HCT116 (cell line): ENCODE measurements around the gene CALML6. TPM values are rescaled to one million over a fixed set of nuclear protein-coding genes. Genes with fewer than 3 reads are reported as not detected.

Source experiments
- ATAC-seq: fragments of 200-7000 bp; cut with Tn5 transposase; 2 replicates; pipeline ENCODE4 v1.9.1; 2020; ENCODE audit warnings: mild to moderate bottlenecking, moderate library complexity
- BruUV-seq: library from RNA; stranded (reverse); fragments of 400-500 nt; replicated peaks from 2 replicates; lab custom pipeline; 2021; lab: Mats Ljungman, UMichigan
- CTCF ChIA-PET: fragments of 300-600 bp; sonication (Branson Sonifier 250); formaldehyde crosslinking; loops from one replicate; lab custom pipeline; 2021; ENCODE audit warnings: antibody characterized with exemption; lab: Charles Lee
- POLR2A ChIA-PET: fragments of 300-600, 350-600 bp; sonication (Branson Sonifier 250); formaldehyde crosslinking; loops from one replicate; lab custom pipeline; 2021; ENCODE audit warnings: antibody characterized with exemption; lab: Charles Lee
- RAD21 ChIA-PET, 2 experiments: fragments of 300-600 bp; sonication (Branson Sonifier 250); formaldehyde crosslinking; loops; one replicate each; lab custom pipeline; 2023; ENCODE audit warnings: low total read pairs in 2 of 2; ENCODE audit not compliant: uncharacterized antibody in 2 of 2, unreplicated experiment in 2 of 2, low non-redundant PET in 1 of 2; lab: Charles Lee
- DNase-seq: peaks from one replicate; pipeline ENCODE4 v3.0.0-alpha.2; 2010; ENCODE audit warnings: low read depth, low spot score
- H2AFZ ChIP-seq: fragments of 200-600 bp; shearing (Covaris generic), sonication (generic); 2 replicates; pipeline ENCODE4 v1.6.1; 2017; ENCODE audit warnings: low read depth, mixed run types, mixed read lengths, antibody characterized with exemption, low read length; ENCODE audit not compliant: poor library complexity, severe bottlenecking
- H3K27ac ChIP-seq: 2 replicates; pipeline ENCODE4 v1.5.1; 2012; ENCODE audit warnings: low read depth, low read length
- H3K27me3 ChIP-seq: fragments of 200-600 bp; sonication (generic); 2 replicates; pipeline ENCODE4 v1.6.1; 2016; ENCODE audit warnings: mixed run types, low read length, mixed read lengths; ENCODE audit not compliant: insufficient read depth
- H3K36me3 ChIP-seq, 2 experiments: fragments of 200-500 bp in 1 of 2; fragments of 200-600 bp in 1 of 2; sonication (Bioruptor generic) in 1 of 2; sonication (generic) in 1 of 2; 2 replicates each; pipeline versions ENCODE4 v1.5.1 to v1.6.1; 2014 to 2016; ENCODE audit warnings: low read length in 2 of 2, inconsistent platforms in 1 of 2, mixed read lengths in 1 of 2, mixed run types in 1 of 2; ENCODE audit not compliant: insufficient read depth in 2 of 2, control insufficient read depth in 1 of 2
- H3K4me1 ChIP-seq, 2 experiments: fragments of 200-600 bp in 1 of 2; sonication (generic) in 1 of 2; 2 replicates each; pipeline versions ENCODE4 v1.5.1 to v1.6.1; 2012 to 2017; ENCODE audit warnings: low read length in 2 of 2, inconsistent platforms in 1 of 2, mild to moderate bottlenecking in 1 of 2, mixed read lengths in 1 of 2, mixed run types in 1 of 2, moderate library complexity in 1 of 2; ENCODE audit not compliant: insufficient read depth in 2 of 2, control insufficient read depth in 1 of 2
- H3K4me2 ChIP-seq: fragments of 200-600 bp; sonication (generic); 2 replicates; pipeline ENCODE4 v1.6.1; 2017; ENCODE audit warnings: mixed run types, low read length, mixed read lengths
- H3K4me3 ChIP-seq, 2 experiments: fragments of 200-600 bp in 1 of 2; sonication (generic) in 1 of 2; replicated peaks in 1 of 2; 2 replicates each; pipeline ENCODE4 v1.5.1; 2011 to 2016; ENCODE audit warnings: low read length in 2 of 2, control low read depth in 1 of 2, low read depth in 1 of 2, mild to moderate bottlenecking in 1 of 2, mixed read lengths in 1 of 2, mixed run types in 1 of 2
- H3K79me2 ChIP-seq: fragments of 200-600 bp; sonication (generic); 2 replicates; pipeline ENCODE4 v1.6.1; 2017; ENCODE audit warnings: mild to moderate bottlenecking, mixed run types, low read length, moderate library complexity, mixed read lengths; ENCODE audit not compliant: insufficient read depth
- H3K9ac ChIP-seq: fragments of 200-600 bp; sonication (generic); 2 replicates; pipeline ENCODE4 v1.6.1; 2016; ENCODE audit warnings: low read length, mixed read lengths
- H3K9me2 ChIP-seq: fragments of 200-600 bp; sonication (generic), shearing (Covaris generic); 2 replicates; pipeline ENCODE4 v1.6.1; 2017; ENCODE audit warnings: mixed run types, mild to moderate bottlenecking, moderate library complexity; ENCODE audit not compliant: insufficient read depth
- H3K9me3 ChIP-seq, 2 experiments: fragments of 200-500 bp in 1 of 2; fragments of 200-600 bp in 1 of 2; sonication (Bioruptor generic) in 1 of 2; sonication (generic) in 1 of 2; 2 replicates each; pipeline ENCODE4 v1.6.1; 2014 to 2017; ENCODE audit warnings: low read length in 2 of 2, mixed read lengths in 2 of 2, inconsistent platforms in 1 of 2, low read depth in 1 of 2, mild to moderate bottlenecking in 1 of 2, mixed run types in 1 of 2, moderate library complexity in 1 of 2; ENCODE audit not compliant: control insufficient read depth in 1 of 2, insufficient read depth in 1 of 2
- H4K20me1 ChIP-seq: fragments of 200-600 bp; sonication (generic), shearing (Covaris generic); 2 replicates; pipeline ENCODE4 v1.6.1; 2017; ENCODE audit warnings: mixed run types, mild to moderate bottlenecking, moderate library complexity; ENCODE audit not compliant: insufficient read depth
- CEBPB ChIP-seq: IDR thresholded peaks from 2 replicates; pipeline ENCODE4 v1.6.1; 2012; ENCODE audit warnings: low read depth
- EGR1 ChIP-seq: IDR thresholded peaks from 2 replicates; pipeline ENCODE4 v1.6.1; 2012; ENCODE audit warnings: low read depth
- EZH2 ChIP-seq: fragments of 200-600 bp; sonication (generic); IDR thresholded peaks from 2 replicates; pipeline ENCODE4 v1.6.1; 2017; ENCODE audit warnings: antibody characterized with exemption, mixed run types
- EZH2phosphoT487 ChIP-seq: fragments of 200-600 bp; IDR thresholded peaks from 2 replicates; pipeline ENCODE4 v1.6.1; 2018; ENCODE audit warnings: antibody characterized with exemption, borderline replicate concordance
- JUND ChIP-seq: IDR thresholded peaks from 2 replicates; pipeline ENCODE4 v1.6.1; 2012
- POLR2A ChIP-seq: IDR thresholded peaks from 2 replicates; pipeline ENCODE4 v1.7.0; 2011; ENCODE audit warnings: borderline replicate concordance; ENCODE audit not compliant: insufficient read depth, insufficient read length; ENCODE audit errors: extremely low read depth
- POLR2AphosphoS5 ChIP-seq: IDR thresholded peaks from 2 replicates; pipeline ENCODE4 v1.6.1; 2011; ENCODE audit warnings: mild to moderate bottlenecking, low read depth, low read length, moderate library complexity
- RAD21 ChIP-seq: IDR thresholded peaks from 2 replicates; pipeline ENCODE4 v1.6.1; 2012; ENCODE audit warnings: low read depth, mild to moderate bottlenecking
- SRF ChIP-seq: IDR thresholded peaks from 2 replicates; pipeline ENCODE4 v1.6.1; 2012; ENCODE audit warnings: low read depth
- YY1 ChIP-seq: IDR thresholded peaks from 2 replicates; pipeline ENCODE4 v1.6.1; 2011; ENCODE audit warnings: low read length, low read depth, moderate library complexity, mild to moderate bottlenecking; ENCODE audit not compliant: insufficient replicate concordance; ENCODE audit errors: extremely low read depth
- ZNF274 ChIP-seq: fragments of 200-500 bp; sonication (Bioruptor generic); IDR thresholded peaks from 2 replicates; pipeline ENCODE4 v1.6.1; 2014; ENCODE audit warnings: mild to moderate bottlenecking, low read depth, low read length, inconsistent platforms
- intact Hi-C: fragments of 100-400 bp; cut with micrococcal nuclease; formaldehyde crosslinking; loops from 2 replicates; pipeline ENCODE4 v1.10.0; 2022
- total RNA-seq: library from RNA; stranded (reverse); gene quantifications from one replicate; pipeline ENCODE4 v1.2.1, GENCODE V29; 2021; ENCODE audit not compliant: unreplicated experiment
- TF ChIP-seq, protein P1 (sequence below), 3 experiments: fragments of 200-600 bp in 1 of 3; sonication (generic) in 1 of 3; IDR thresholded peaks in 2 of 3; conservative IDR thresholded peaks in 1 of 3; 2 replicates each; pipeline ENCODE4 v1.5.1; 2012 to 2017; ENCODE audit warnings: low read depth in 2 of 3, low read length in 2 of 3, antibody characterized with exemption in 1 of 3, borderline replicate concordance in 1 of 3, control low read depth in 1 of 3, mild to moderate bottlenecking in 1 of 3, mixed read lengths in 1 of 3, mixed run types in 1 of 3, moderate library complexity in 1 of 3; ENCODE audit not compliant: insufficient read depth in 1 of 3
- TF ChIP-seq, protein P2 (sequence below): IDR thresholded peaks from 2 replicates; pipeline ENCODE4 v1.6.1; 2012
- TF ChIP-seq, protein P3 (sequence below): IDR thresholded peaks from 2 replicates; pipeline ENCODE4 v1.6.1; 2012

The CALML6 gene
- total RNA-seq, 1 experiment from 2014 or later = 2.3 TPM

DNA sequence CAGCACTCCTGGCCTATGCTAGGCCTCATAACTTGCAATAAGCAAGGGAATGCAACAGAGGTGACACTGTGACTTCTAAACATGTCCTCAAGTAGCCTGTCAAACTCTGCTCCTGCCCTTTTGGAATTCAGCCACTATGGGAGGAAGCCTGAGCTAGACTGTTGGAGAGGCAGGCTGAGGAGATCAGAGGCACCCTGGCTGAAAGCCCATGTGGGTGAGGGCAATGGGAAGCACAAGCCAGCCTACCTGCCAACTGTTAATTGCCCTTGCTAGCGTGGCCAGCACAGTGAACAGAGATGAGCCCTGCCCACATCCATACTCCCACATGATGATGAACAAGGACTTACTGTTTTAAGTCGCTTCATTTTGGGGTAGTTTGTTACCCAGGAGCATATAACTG, 41.9 kb upstream of the CALML6 start (continued):
- TF ChIP-seq ZNF274 (no peak), RAD21 (no peak), POLR2AphosphoS5 (no peak), EZH2 (no peak), SRF (no peak), EZH2phosphoT487 (no peak), YY1 (no peak), JUND (no peak)
- TF ChIP-seq, protein P1, sequence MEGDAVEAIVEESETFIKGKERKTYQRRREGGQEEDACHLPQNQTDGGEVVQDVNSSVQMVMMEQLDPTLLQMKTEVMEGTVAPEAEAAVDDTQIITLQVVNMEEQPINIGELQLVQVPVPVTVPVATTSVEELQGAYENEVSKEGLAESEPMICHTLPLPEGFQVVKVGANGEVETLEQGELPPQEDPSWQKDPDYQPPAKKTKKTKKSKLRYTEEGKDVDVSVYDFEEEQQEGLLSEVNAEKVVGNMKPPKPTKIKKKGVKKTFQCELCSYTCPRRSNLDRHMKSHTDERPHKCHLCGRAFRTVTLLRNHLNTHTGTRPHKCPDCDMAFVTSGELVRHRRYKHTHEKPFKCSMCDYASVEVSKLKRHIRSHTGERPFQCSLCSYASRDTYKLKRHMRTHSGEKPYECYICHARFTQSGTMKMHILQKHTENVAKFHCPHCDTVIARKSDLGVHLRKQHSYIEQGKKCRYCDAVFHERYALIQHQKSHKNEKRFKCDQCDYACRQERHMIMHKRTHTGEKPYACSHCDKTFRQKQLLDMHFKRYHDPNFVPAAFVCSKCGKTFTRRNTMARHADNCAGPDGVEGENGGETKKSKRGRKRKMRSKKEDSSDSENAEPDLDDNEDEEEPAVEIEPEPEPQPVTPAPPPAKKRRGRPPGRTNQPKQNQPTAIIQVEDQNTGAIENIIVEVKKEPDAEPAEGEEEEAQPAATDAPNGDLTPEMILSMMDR (IDR thresholded peaks at IDR 0.05 in 2 of 3, conservative IDR thresholded peaks at IDR 0.05 in 1 of 3; ENCODE audit: borderline replicate concordance in 1 of 3, insufficient read depth in 1 of 3, low read depth in 2 of 3, low read length in 2 of 3) = no peak
- TF ChIP-seq, protein P2, sequence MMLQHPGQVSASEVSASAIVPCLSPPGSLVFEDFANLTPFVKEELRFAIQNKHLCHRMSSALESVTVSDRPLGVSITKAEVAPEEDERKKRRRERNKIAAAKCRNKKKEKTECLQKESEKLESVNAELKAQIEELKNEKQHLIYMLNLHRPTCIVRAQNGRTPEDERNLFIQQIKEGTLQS = no peak
- TF ChIP-seq, all 23 proteins: peak for 0

DNA sequence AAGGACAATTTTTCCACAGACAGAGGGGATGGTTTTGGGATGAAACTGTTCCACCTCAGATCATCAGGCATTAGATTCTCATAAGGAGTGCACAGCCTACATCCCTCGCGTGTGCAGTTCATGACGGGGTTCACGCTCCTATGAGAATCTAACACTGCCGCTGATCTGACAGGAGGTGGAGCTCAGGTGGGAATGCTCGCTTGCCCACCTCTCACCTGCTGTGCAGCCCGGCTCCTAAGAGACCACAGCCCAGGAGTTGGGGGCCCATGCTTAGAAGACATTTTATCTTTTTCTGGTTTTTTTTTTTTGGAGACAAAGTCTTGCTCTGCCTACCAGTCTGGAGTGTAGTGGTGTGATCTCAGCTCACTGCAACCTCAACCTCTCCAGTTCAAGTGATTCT, 40.2 kb upstream of the CALML6 start:
- DNase-seq (no peak), ATAC-seq (no peak)
- POLR2A ChIA-PET = no interaction called here
- Histone ChIP-seq H3K79me2 (peaks cover 100% of the 10 kb centered on the region), H3K4me2 (no peak overlapping the region), H3K36me3 (peaks cover 2 to 29% of the 10 kb centered on the region in 2 experiments; a peak in 2 of 4 replicates), H4K20me1 (peaks cover 14% of the 10 kb centered on the region; the same call in 1 of the 2 replicates), H3K9me2 (no peaks in the 10 kb centered on the region), H2AFZ (no peak overlapping the region), H3K9me3 (no peaks in the 10 kb centered on the region), H3K27me3 (no peaks in the 10 kb centered on the region), H3K4me1 (no peaks in the 10 kb centered on the region), H3K4me3 (no peak overlapping the region), H3K9ac (no peak overlapping the region), H3K27ac (no peak overlapping the region)
- RAD21 ChIA-PET = no interaction called here
- TF ChIP-seq SRF = no peak
- TF ChIP-seq EGR1 = no peak
- TF ChIP-seq, protein P3, sequence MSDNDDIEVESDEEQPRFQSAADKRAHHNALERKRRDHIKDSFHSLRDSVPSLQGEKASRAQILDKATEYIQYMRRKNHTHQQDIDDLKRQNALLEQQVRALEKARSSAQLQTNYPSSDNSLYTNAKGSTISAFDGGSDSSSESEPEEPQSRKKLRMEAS = no peak
- TF ChIP-seq POLR2A = no peak
- TF ChIP-seq CEBPB = no peak
- TF ChIP-seq, protein P1 (IDR thresholded peaks at IDR 0.05 in 2 of 3, conservative IDR thresholded peaks at IDR 0.05 in 1 of 3; ENCODE audit: borderline replicate concordance in 1 of 3, insufficient read depth in 1 of 3, low read depth in 2 of 3, low read length in 2 of 3) = no peak
- TF ChIP-seq, protein P2 = no peak
- BruUV-seq = no TSS peak
- CTCF ChIA-PET = interaction anchor here (1.7 kb wide), 1 partner anchor 31 kb away, joined by 3 read pairs; no protein-coding TSS in a partner anchor
- intact Hi-C loops = no loop called here
